HEK293 (cell line): Measurements from ENCODE around the gene SLC38A7.

Experiments used
- PRDM1 ChIP-seq: fragments of 450-650 bp; formaldehyde crosslinking; IDR thresholded peaks from 2 replicates; pipeline ENCODE4; 2016; ENCODE audit warnings: missing biosample characterization, missing genetic modification characterization
- SCRT2 ChIP-seq: fragments of 450-650 bp; formaldehyde crosslinking; IDR thresholded peaks from 2 replicates; pipeline ENCODE4 v1.5.1; 2016; ENCODE audit warnings: missing biosample characterization, missing genetic modification characterization
- SP2 ChIP-seq: fragments of 450-650 bp; formaldehyde crosslinking; IDR thresholded peaks from 2 replicates; pipeline ENCODE4 v1.5.1; 2016; ENCODE audit warnings: missing biosample characterization, missing genetic modification characterization
- TCF7L2 ChIP-seq: IDR thresholded peaks from 2 replicates; pipeline ENCODE4 v1.6.1; 2011; ENCODE audit warnings: low read depth, mild to moderate bottlenecking, inconsistent platforms, low read length, moderate library complexity, borderline replicate concordance
- YY1 ChIP-seq: fragments of 450-650 bp; formaldehyde crosslinking; IDR thresholded peaks from 2 replicates; pipeline ENCODE4 v1.5.1; 2018; ENCODE audit warnings: missing biosample characterization, missing genetic modification characterization
- ZBTB21 ChIP-seq: fragments of 450-650 bp; formaldehyde crosslinking; IDR thresholded peaks from 2 replicates; pipeline ENCODE4 v1.5.1; 2017; ENCODE audit warnings: missing biosample characterization, missing genetic modification characterization
- ZBTB7A ChIP-seq: fragments of 450-650 bp; formaldehyde crosslinking; IDR thresholded peaks from 2 replicates; pipeline ENCODE4 v1.5.1; 2016; ENCODE audit warnings: low read depth, missing biosample characterization, missing genetic modification characterization
- ZNF138 ChIP-seq: fragments of 450-650 bp; formaldehyde crosslinking; IDR thresholded peaks from 2 replicates; pipeline ENCODE4 v1.5.1; 2016; ENCODE audit warnings: missing biosample characterization, missing genetic modification characterization, borderline replicate concordance
- ZNF19 ChIP-seq: fragments of 450-650 bp; formaldehyde crosslinking; IDR thresholded peaks from 2 replicates; pipeline ENCODE4; 2016; ENCODE audit warnings: missing biosample characterization, missing genetic modification characterization, low read depth
- ZNF2 ChIP-seq: fragments of 450-650 bp; formaldehyde crosslinking; IDR thresholded peaks from 2 replicates; pipeline ENCODE4 v1.5.1; 2016; ENCODE audit warnings: missing biosample characterization, missing genetic modification characterization
- ZNF211 ChIP-seq: fragments of 450-650 bp; formaldehyde crosslinking; IDR thresholded peaks from 2 replicates; pipeline ENCODE4 v1.5.1; 2016; ENCODE audit warnings: low read depth, missing biosample characterization, missing genetic modification characterization
- ZNF24 ChIP-seq: fragments of 450-650 bp; formaldehyde crosslinking; IDR thresholded peaks from 2 replicates; pipeline ENCODE4 v1.5.1; 2016; ENCODE audit warnings: missing biosample characterization, missing genetic modification characterization
- ZNF350 ChIP-seq: fragments of 450-650 bp; formaldehyde crosslinking; IDR thresholded peaks from 2 replicates; pipeline ENCODE4 v1.5.0; 2017; ENCODE audit warnings: missing biosample characterization, mild to moderate bottlenecking, missing genetic modification characterization
- ZNF366 ChIP-seq: fragments of 450-650 bp; formaldehyde crosslinking; conservative IDR thresholded peaks from 2 replicates; pipeline ENCODE4 v1.5.1; 2016; ENCODE audit warnings: missing biosample characterization, missing genetic modification characterization
- ZNF48 ChIP-seq: fragments of 450-650 bp; formaldehyde crosslinking; IDR thresholded peaks from 2 replicates; pipeline ENCODE4 v1.5.1; 2016; ENCODE audit warnings: missing biosample characterization, missing genetic modification characterization
- ZNF555 ChIP-seq: fragments of 450-650 bp; formaldehyde crosslinking; conservative IDR thresholded peaks from 2 replicates; pipeline ENCODE4 v1.5.1; 2017; ENCODE audit warnings: missing biosample characterization, mild to moderate bottlenecking, missing genetic modification characterization, inconsistent platforms
- ZNF560 ChIP-seq: fragments of 450-650 bp; formaldehyde crosslinking; IDR thresholded peaks from 2 replicates; pipeline ENCODE4 v1.5.1; 2017; ENCODE audit warnings: missing biosample characterization, missing genetic modification characterization, borderline replicate concordance
- ZNF660 ChIP-seq: fragments of 450-650 bp; IDR thresholded peaks from 2 replicates; pipeline ENCODE4 v1.5.1; 2018; ENCODE audit warnings: missing biosample characterization, mild to moderate bottlenecking, missing genetic modification characterization
- ZNF830 ChIP-seq: fragments of 450-650 bp; IDR thresholded peaks from 2 replicates; pipeline ENCODE4 v1.5.0; 2018; ENCODE audit warnings: missing biosample characterization, missing genetic modification characterization, low read depth, mild to moderate bottlenecking, moderate library complexity
- ZXDB ChIP-seq: fragments of 450-650 bp; formaldehyde crosslinking; IDR thresholded peaks from 2 replicates; pipeline ENCODE4 v1.5.1; 2016; ENCODE audit warnings: missing biosample characterization, missing genetic modification characterization
- TF ChIP-seq, protein P1 (sequence below): fragments of 450-650 bp; formaldehyde crosslinking; IDR thresholded peaks from 2 replicates; pipeline ENCODE4 v1.5.1; 2016; ENCODE audit warnings: missing biosample characterization, missing genetic modification characterization
- TF ChIP-seq, protein P2 (sequence below): fragments of 450-650 bp; formaldehyde crosslinking; IDR thresholded peaks from 2 replicates; pipeline ENCODE4 v1.5.1; 2016; ENCODE audit warnings: missing biosample characterization, missing genetic modification characterization
- TF ChIP-seq, protein P3 (sequence below): fragments of 450-650 bp; formaldehyde crosslinking; IDR thresholded peaks from 2 replicates; pipeline ENCODE4 v1.5.1; 2017; ENCODE audit warnings: missing biosample characterization, missing genetic modification characterization
- TF ChIP-seq, protein P4 (sequence below): fragments of 450-650 bp; formaldehyde crosslinking; IDR thresholded peaks from 2 replicates; pipeline ENCODE4 v1.5.0; 2017; ENCODE audit warnings: missing biosample characterization, missing genetic modification characterization, borderline replicate concordance

The SLC38A7 gene

DNA sequence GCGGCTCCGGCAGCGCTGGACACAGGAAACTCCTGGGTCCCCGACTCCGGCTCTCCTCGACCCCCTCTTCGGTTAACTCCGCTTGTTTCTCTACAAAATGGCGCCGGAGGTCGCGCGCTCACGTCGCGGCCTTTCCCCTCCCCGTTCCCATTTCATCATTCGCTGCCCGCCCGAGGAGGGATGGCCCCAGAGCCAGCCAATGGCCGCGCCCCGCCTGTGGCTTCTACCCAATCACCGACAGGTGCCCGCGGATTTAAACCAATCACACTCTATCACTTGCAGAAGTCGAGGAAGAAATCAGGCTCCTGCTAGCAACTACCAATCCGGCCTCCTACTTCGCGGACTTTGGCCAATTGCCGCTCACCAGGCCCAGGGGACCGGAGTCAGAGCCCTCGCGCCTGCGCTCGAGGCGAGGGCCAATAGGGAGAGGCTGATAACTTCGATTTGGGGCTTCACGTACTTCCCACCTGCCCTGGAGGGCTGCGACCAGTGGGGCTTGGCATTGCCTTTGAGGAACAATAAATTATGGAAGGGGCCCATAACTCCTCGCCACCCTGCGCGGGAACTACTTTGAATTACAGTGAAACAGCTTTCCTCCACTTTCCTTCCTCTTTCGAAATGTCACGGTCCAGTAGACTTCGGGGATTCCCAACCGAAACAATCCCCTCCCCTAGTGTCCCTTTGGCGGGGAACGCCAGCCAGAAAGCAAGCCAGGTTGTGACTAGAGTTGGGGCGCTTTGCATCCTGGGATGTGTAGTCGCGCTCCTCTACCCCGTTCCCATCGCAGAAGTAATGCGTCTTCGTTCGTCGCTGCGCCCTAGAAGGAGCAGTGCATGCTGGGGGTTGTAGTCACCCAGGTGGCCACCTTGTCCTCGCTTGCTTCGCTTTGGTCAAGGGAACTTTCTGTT is 54.6 kb downstream of the SLC38A7 start, which contains the start of gene CNOT1 (continued):
- TF ChIP-seq ZNF560 (no peak), ZBTB21 (tag by site-specific recombination) (no peak), ZXDB (tag by site-specific recombination) (peak; percentile 93), ZNF660 (tag by site-specific recombination) (peak; percentile 79; the same call in 1 of the 2 replicates), ZNF555 (no peak), PRDM1 (tag by site-specific recombination) (no peak), ZNF19 (tag by site-specific recombination) (no peak), ZNF138 (no peak), ZNF830 (tag by site-specific recombination) (no peak), TCF7L2 (no peak), SP2 (tag by site-specific recombination) (peak; percentile 98), ZNF24 (tag by site-specific recombination) (no peak; the same call in none of the 2 replicates), YY1 (peak; percentile 67), ZNF2 (tag by site-specific recombination) (peak; percentile 31; the same call in 1 of the 2 replicates), ZNF350 (tag by site-specific recombination) (no peak), ZNF211 (tag by site-specific recombination) (no peak), ZNF48 (no peak), SCRT2 (tag by site-specific recombination) (no peak), ZNF366 (tag by site-specific recombination) (peak; percentile 68), ZBTB7A (peak; percentile 20)
- TF ChIP-seq, protein P1, sequence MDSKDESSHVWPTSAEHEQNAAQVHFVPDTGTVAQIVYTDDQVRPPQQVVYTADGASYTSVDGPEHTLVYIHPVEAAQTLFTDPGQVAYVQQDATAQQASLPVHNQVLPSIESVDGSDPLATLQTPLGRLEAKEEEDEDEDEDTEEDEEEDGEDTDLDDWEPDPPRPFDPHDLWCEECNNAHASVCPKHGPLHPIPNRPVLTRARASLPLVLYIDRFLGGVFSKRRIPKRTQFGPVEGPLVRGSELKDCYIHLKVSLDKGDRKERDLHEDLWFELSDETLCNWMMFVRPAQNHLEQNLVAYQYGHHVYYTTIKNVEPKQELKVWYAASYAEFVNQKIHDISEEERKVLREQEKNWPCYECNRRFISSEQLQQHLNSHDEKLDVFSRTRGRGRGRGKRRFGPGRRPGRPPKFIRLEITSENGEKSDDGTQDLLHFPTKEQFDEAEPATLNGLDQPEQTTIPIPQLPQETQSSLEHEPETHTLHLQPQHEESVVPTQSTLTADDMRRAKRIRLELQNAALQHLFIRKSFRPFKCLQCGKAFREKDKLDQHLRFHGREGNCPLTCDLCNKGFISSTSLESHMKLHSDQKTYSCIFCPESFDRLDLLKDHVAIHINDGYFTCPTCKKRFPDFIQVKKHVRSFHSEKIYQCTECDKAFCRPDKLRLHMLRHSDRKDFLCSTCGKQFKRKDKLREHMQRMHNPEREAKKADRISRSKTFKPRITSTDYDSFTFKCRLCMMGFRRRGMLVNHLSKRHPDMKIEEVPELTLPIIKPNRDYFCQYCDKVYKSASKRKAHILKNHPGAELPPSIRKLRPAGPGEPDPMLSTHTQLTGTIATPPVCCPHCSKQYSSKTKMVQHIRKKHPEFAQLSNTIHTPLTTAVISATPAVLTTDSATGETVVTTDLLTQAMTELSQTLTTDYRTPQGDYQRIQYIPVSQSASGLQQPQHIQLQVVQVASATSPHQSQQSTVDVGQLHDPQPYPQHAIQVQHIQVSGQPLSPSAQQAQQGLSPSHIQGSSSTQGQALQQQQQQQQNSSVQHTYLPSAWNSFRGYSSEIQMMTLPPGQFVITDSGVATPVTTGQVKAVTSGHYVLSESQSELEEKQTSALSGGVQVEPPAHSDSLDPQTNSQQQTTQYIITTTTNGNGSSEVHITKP (tag by site-specific recombination): peak; percentile 92
- TF ChIP-seq, protein P2, sequence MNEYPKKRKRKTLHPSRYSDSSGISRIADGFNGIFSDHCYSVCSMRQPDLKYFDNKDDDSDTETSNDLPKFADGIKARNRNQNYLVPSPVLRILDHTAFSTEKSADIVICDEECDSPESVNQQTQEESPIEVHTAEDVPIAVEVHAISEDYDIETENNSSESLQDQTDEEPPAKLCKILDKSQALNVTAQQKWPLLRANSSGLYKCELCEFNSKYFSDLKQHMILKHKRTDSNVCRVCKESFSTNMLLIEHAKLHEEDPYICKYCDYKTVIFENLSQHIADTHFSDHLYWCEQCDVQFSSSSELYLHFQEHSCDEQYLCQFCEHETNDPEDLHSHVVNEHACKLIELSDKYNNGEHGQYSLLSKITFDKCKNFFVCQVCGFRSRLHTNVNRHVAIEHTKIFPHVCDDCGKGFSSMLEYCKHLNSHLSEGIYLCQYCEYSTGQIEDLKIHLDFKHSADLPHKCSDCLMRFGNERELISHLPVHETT (tag by site-specific recombination): peak; percentile 42; the same call in 1 of the 2 replicates
- TF ChIP-seq, protein P3, sequence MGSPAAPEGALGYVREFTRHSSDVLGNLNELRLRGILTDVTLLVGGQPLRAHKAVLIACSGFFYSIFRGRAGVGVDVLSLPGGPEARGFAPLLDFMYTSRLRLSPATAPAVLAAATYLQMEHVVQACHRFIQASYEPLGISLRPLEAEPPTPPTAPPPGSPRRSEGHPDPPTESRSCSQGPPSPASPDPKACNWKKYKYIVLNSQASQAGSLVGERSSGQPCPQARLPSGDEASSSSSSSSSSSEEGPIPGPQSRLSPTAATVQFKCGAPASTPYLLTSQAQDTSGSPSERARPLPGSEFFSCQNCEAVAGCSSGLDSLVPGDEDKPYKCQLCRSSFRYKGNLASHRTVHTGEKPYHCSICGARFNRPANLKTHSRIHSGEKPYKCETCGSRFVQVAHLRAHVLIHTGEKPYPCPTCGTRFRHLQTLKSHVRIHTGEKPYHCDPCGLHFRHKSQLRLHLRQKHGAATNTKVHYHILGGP: no peak
- TF ChIP-seq, protein P4, sequence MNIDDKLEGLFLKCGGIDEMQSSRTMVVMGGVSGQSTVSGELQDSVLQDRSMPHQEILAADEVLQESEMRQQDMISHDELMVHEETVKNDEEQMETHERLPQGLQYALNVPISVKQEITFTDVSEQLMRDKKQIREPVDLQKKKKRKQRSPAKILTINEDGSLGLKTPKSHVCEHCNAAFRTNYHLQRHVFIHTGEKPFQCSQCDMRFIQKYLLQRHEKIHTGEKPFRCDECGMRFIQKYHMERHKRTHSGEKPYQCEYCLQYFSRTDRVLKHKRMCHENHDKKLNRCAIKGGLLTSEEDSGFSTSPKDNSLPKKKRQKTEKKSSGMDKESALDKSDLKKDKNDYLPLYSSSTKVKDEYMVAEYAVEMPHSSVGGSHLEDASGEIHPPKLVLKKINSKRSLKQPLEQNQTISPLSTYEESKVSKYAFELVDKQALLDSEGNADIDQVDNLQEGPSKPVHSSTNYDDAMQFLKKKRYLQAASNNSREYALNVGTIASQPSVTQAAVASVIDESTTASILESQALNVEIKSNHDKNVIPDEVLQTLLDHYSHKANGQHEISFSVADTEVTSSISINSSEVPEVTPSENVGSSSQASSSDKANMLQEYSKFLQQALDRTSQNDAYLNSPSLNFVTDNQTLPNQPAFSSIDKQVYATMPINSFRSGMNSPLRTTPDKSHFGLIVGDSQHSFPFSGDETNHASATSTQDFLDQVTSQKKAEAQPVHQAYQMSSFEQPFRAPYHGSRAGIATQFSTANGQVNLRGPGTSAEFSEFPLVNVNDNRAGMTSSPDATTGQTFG (tag by site-specific recombination): no peak
- TF ChIP-seq, all 188 proteins: peak for 50
